ENCODE measurements around the gene PCDHGA1.

PCDHGA1 gene

GRCh38 chr5:141503681-141504080, 173.4 kb downstream of the PCDHGA1 start:
- TF ChIP-seq GATA1 (IDR thresholded peaks at IDR 0.05; ENCODE audit: low read depth, low read length) (no peak), POLR2A (IDR thresholded peaks at IDR 0.05; ENCODE audit: low read length) (no peak)
- DNase-seq = no peak

GRCh38 chr5:141504216-141504615, 173.9 kb downstream of the PCDHGA1 start:
- no peak for DNase-seq
- no peak for TF ChIP-seq GATA1 (IDR thresholded peaks at IDR 0.05; ENCODE audit: low read depth, low read length)
- TF ChIP-seq POLR2A (IDR thresholded peaks at IDR 0.05; ENCODE audit: low read length) = no peak

GRCh38 chr5:141506381-141507155, 176.3 kb downstream of the PCDHGA1 start:
- no peak for TF ChIP-seq GATA1 (IDR thresholded peaks at IDR 0.05; ENCODE audit: low read depth, low read length)
- TF ChIP-seq POLR2A (IDR thresholded peaks at IDR 0.05; ENCODE audit: low read length) = no peak

GRCh38 chr5:141507387-141508091, 177.2 kb downstream of the PCDHGA1 start:
- DNase-seq = no peak
- TF ChIP-seq GATA1 (IDR thresholded peaks at IDR 0.05; ENCODE audit: low read depth, low read length) (no peak), POLR2A (IDR thresholded peaks at IDR 0.05; ENCODE audit: low read length) (no peak)

More at GRCh38 chr5:141506381-141507155, 176.3 kb downstream of the PCDHGA1 start:
- DNase-seq = no peak

- DNase-seq = no peak
- TF ChIP-seq POLR2A (IDR thresholded peaks at IDR 0.05; ENCODE audit: low read length) = no peak
- TF ChIP-seq GATA1 (IDR thresholded peaks at IDR 0.05; ENCODE audit: low read depth, low read length) = no peak
Measured at GRCh38 chr5:141508440-141508797, 178.1 kb downstream of the PCDHGA1 start.

- DNase-seq = no peak
Measured at GRCh38 chr5:141508798-141509611, 178.7 kb downstream of the PCDHGA1 start.

GRCh38 chr5:141510160-141510559, 179.8 kb downstream of the PCDHGA1 start:
- TF ChIP-seq GATA1 (IDR thresholded peaks at IDR 0.05; ENCODE audit: low read depth, low read length) = no peak
- DNase-seq = no peak

More at GRCh38 chr5:141508798-141509611, 178.7 kb downstream of the PCDHGA1 start:
- no peak for TF ChIP-seq POLR2A (IDR thresholded peaks at IDR 0.05; ENCODE audit: low read length)
- TF ChIP-seq GATA1 (IDR thresholded peaks at IDR 0.05; ENCODE audit: low read depth, low read length) = no peak

- DNase-seq = no peak
- no peak for TF ChIP-seq POLR2A (IDR thresholded peaks at IDR 0.05; ENCODE audit: low read length)
Measured at GRCh38 chr5:141510850-141511601, 180.7 kb downstream of the PCDHGA1 start.

- DNase-seq = no peak
- TF ChIP-seq POLR2A (IDR thresholded peaks at IDR 0.05; ENCODE audit: low read length) (no peak), GATA1 (IDR thresholded peaks at IDR 0.05; ENCODE audit: low read depth, low read length) (no peak)
Measured at GRCh38 chr5:141511771-141512325, 181.5 kb downstream of the PCDHGA1 start.

GRCh38 chr5:141512390-141512910, 182.1 kb downstream of the PCDHGA1 start:
- DNase-seq = peak; percentile 76 to 86
- TF ChIP-seq GATA1 (IDR thresholded peaks at IDR 0.05; ENCODE audit: low read depth, low read length) (no peak), POLR2A (IDR thresholded peaks at IDR 0.05; ENCODE audit: low read length) (no peak)

GRCh38 chr5:141512911-141513626, 182.8 kb downstream of the PCDHGA1 start:
- DNase-seq = peak; percentile 43 to 55
- TF ChIP-seq GATA1 (IDR thresholded peaks at IDR 0.05; ENCODE audit: low read depth, low read length) (no peak), POLR2A (IDR thresholded peaks at IDR 0.05; ENCODE audit: low read length) (no peak)

- DNase-seq = peak; percentile 22 to 44
- TF ChIP-seq POLR2A (IDR thresholded peaks at IDR 0.05; ENCODE audit: low read length) (no peak), GATA1 (IDR thresholded peaks at IDR 0.05; ENCODE audit: low read depth, low read length) (no peak)
Measured at GRCh38 chr5:141513627-141514329, 183.5 kb downstream of the PCDHGA1 start.
